ENCODE results near the gene ZNF205.
"Not testable (repeated sequence)": the region's sequence is repeated elsewhere in the genome, so short reads cannot be mapped to it uniquely, and the experiment has no call there.

Gene ZNF205

GRCh38 chr16:3135126-3135715 is 22.8 kb downstream of the ZNF205 start:
- DNase-seq: no peak

DNA sequence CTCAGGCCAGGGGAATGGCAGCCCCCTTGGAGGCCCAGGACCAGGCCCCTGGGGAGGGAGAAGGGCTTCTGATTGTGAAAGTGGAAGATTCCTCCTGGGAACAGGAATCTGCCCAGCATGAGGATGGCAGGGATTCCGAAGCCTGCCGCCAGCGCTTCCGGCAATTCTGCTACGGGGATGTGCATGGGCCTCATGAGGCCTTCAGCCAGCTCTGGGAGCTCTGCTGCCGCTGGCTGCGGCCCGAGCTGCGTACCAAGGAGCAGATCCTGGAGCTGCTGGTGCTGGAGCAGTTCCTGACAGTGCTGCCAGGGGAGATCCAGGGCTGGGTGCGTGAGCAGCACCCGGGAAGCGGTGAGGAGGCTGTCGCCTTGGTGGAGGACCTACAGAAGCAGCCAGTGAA is 24.9 kb downstream of the ZNF205 start:
- DNase-seq: no peak

- DNase-seq: no peak
Observed at GRCh38 chr16:3138342-3138741, 26.0 kb downstream of the ZNF205 start.

DNA sequence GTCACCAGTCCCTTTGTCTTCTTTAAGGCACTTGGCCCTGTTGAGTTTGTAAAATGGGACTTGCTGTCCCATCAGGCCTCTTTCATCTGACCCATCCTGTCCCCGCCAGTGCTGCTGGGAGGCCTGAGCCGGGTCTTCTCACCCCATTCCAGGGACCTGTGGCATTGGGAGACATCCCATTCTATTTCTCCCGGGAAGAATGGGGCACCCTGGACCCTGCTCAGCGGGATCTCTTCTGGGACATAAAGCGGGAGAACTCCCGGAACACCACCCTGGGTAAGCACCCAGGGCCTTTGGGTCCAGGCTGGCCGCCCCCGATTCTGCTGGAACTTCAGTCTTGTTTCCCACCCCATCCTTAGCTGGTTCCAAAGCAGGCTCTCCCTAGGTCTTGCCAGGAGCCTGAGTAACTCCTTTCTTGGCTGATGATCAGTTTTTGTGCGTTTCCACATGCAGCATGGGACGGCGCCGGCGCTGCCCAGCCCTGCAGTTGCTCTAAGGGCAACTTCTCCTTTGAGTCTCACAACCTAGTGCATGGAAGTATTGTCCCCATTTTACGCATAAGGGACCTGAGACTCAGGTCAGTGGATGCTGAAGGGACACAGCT is 26.5 kb downstream of the ZNF205 start:
- DNase-seq: no peak

GRCh38 chr16:3139561-3139960 is 27.2 kb downstream of the ZNF205 start:
- not testable (repeated sequence) for DNase-seq

- DNase-seq: no peak
Observed at GRCh38 chr16:3140603-3141427, 28.4 kb downstream of the ZNF205 start.

DNA sequence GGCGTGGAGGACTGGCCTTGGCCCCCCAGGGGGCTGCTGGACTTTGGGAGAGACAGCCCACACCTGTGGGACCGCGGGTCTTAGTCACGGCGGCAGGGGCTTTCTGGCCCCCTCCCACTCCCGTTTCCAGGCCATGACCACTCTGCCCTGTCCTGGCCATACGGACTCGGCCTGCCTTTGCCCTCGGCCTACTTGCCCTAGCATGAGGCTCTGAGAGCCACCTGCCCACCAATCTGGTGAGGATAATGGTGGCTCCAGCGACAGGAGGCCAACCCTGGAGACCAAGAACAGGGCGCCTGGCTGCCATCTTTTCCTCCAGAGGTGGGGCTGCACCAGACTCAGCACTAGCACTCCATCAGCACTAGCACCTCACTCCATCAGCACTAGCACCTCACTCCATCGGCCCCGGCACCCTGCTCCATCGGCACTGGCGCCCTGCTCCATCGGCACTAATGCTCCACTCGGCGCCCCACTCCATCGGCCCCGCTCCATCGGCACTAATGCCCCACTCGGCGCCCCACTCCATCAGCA is 29.5 kb downstream of the ZNF205 start:
- no peak for DNase-seq

DNA sequence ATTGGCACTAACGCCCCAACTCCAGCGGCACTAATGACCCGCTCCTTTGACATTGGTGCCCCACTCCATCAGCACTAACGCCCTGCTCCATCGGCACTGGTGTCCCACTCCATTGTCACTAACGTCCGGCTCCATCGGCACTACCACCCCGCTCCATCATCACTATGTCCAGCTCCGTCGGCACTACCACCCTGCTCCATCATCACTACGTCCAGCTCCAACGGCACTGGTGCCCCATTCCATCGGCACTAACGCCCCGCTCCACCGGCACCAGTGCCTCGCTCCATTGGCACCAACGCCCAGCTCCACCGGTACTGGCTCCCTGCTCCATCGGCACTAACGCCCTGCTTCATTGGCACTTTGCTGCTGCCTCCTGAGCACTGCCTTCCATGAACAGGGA is 29.9 kb downstream of the ZNF205 start:
- DNase-seq: no peak

GRCh38 chr16:3142770-3143169 is 30.4 kb downstream of the ZNF205 start:
- no peak for DNase-seq

DNA sequence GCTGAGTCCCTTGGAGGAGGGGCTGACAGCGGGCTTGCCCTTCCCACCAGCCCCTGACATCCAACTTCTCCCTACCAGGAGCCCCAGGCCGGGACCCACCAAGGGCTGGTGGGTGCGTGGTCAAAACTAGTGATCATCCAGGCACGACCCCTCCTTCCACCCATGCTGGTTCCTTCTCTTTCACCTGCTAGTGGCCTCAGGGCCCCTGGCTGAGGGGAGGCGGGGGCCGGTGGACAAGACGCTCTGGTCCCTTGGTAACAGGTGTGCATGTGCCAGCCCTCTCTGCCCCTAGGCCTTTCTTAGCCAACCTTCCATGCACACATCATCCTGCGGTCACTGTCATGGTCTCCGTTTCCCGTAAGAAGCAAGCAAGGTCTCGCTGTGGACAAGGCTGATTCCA is 30.8 kb downstream of the ZNF205 start:
- no peak for DNase-seq

GRCh38 chr16:3143598-3144320 is 31.4 kb downstream of the ZNF205 start:
- no peak for DNase-seq

DNA sequence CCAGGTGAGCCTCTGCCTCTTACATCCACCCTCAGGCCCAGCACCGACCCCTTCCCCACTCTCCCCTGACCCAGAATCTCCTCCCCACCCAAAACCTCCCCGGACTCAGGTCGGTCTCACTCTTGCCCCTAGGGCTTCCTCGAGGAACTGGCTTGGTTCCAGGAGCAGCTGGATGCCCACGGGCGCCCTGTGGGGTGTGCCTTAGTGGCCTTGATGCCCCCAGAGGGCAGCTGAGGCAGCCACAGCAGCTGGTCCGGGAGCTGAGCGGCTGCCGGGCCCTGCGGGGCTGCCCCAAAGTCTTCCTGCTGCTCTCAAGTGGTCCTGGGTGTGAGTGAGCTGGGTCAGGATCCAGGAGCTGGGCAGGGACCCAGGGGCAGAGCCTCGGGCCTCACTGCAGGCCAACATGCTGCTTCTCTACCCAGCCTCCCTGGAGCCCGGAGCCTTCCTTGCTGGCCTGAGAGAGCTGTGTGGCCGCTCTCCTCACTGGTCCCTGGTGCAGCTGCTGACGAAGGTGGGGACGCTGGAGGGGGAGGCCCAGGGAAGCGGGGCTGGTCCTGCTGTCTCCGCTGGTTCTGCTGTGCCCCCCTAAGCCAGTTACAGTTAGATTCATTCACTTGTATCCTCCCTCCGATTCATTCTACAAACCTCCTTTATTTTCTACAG is 32.1 kb downstream of the ZNF205 start:
- DNase-seq: no peak

GRCh38 chr16:3145151-3145550 is 32.8 kb downstream of the ZNF205 start:
- DNase-seq: no peak

DNA sequence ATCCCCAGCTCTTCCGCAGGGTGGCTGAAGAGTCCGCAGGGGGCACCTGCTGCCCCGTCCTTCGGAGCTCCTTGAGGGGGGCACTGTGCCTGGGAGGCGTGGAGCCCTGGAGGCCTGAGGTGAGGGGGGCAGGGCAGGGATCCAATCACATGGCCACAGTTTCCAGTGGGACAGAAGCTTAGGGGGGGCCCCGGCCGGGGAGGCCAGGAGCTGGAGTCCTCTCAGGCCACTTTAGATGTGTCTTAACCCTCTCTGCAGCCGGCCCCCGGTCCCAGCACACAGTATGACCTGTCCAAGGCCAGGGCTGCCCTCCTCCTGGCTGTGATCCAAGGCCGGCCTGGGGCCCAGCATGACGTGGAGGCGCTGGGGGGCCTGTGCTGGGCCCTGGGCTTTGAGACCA is 33.3 kb downstream of the ZNF205 start:
- DNase-seq: no peak

DNA sequence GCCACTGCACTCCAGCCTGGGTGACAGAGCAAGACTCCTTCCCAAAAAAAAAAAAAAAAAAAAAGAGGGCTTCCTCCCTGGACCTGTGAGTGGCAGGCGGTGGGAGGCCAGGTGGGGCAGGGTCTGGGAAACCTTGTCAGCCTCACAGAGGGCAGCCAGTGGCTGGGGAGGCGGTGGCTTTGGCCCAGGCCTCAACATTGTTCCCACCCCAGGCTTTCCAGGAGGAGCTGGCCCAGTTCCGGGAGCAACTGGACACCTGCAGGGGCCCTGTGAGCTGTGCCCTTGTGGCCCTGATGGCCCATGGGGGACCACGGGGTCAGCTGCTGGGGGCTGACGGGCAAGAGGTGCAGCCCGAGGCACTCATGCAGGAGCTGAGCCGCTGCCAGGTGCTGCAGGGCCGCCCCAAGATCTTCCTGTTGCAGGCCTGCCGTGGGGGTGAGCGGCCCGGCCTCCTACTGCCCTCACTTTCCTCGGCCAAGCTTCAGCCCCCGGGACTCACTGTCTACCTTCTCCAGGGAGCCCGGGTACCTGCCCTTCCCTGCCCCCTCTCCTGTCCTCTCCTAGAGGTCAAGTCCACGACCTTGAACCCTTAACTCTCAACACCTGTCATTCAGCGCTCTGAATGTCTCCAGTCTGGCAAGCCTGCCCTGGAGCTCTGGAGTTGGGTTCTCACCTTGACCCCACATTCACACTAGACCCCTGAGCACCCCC is 34.8 kb downstream of the ZNF205 start:
- no peak for DNase-seq

GRCh38 chr16:3147757-3148104 is 35.3 kb downstream of the ZNF205 start:
- no peak for DNase-seq

GRCh38 chr16:3148256-3149192 is 36.1 kb downstream of the ZNF205 start:
- no peak for DNase-seq

- DNase-seq: no peak
Observed at GRCh38 chr16:3149193-3149530, 36.8 kb downstream of the ZNF205 start.

DNA sequence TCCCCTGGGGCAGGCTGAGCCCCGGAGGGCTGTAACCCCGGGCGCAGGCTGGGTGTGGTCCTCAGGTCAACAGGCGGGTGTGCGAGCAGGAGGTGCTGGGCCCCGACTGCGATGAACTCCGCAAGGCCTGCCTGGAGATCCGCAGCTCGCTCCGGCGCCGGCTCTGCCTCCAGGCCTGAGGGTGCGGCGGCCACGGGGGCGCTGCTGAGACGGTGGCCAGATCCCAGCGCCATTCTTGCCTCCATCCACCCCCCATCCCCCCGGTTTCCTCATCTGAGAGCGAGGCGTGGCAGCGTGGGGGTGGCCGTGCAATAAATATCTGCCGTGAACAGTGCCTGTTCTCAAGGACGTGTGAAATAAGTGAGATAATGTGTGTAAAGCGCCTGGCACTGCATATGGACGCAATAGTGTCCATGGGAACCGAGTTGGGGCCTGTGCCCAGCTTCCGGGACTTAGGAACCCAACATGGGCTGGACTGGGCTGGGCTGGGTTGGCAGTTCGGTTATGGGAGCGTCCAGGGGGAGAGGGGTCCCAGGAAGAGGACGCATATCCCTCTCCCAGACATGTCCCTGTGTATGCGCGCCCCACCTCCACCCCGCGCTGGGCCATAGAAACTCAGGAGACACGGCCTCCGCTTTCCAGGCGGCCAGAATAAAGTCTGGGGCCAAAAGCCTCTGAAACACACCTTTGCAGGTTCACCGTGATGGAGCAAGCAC is 37.4 kb downstream of the ZNF205 start:
- peak; percentile 54 to 56 for DNase-seq

Measured in CD4-positive, alpha-beta T cell treated with Interleukin-4 for 1 hour (primary cell).